Activated CD4-positive, alpha-beta memory T cell treated with anti-CD3 and anti-CD28 coated beads, Interleukin-2, amount 10 ng/mL, durations not matched to agents 7 days and 5 days (primary cell): Measurements from ENCODE around the gene TMPRSS9. TPM values are rescaled to one million over a fixed set of nuclear protein-coding genes. Genes with fewer than 3 reads are reported as not detected.

ENCODE experiments used
- CTCF ChIA-PET: fragments of 350-600 bp; sonication (Branson Sonifier 250); formaldehyde crosslinking; loops from one replicate; lab custom pipeline; 2021; ENCODE audit warnings: antibody characterized with exemption, inconsistent platforms; lab: Charles Lee
- POLR2A ChIA-PET: fragments of 350-600 bp; sonication (Branson Sonifier 250); formaldehyde crosslinking; loops from one replicate; lab custom pipeline; 2021; ENCODE audit warnings: antibody characterized with exemption; lab: Charles Lee
- DNase-seq: peaks from one replicate; pipeline ENCODE4 v3.0.0-alpha.2; 2020
- H3K27ac Mint-ChIP-seq: one replicate; pipeline ENCODE4 v1.8.0; 2021; ENCODE audit warnings: mild to moderate bottlenecking, mixed read lengths
- H3K27me3 Mint-ChIP-seq: one replicate; pipeline ENCODE4 v1.8.0; 2021; ENCODE audit warnings: mixed read lengths
- H3K36me3 Mint-ChIP-seq: one replicate; pipeline ENCODE4 v1.8.0; 2021; ENCODE audit warnings: low read depth, mixed read lengths
- H3K4me1 Mint-ChIP-seq: one replicate; pipeline ENCODE4 v1.8.0; 2021; ENCODE audit warnings: mixed read lengths
- H3K4me3 Mint-ChIP-seq: one replicate; pipeline ENCODE4 v1.8.0; 2021; ENCODE audit warnings: mild to moderate bottlenecking, mixed read lengths
- H3K9me3 Mint-ChIP-seq: one replicate; pipeline ENCODE4 v1.8.0; 2021; ENCODE audit warnings: mixed read lengths
- total RNA-seq, 2 experiments: library from RNA; stranded (reverse); gene quantifications; one replicate each; pipeline ENCODE4 v1.2.3, GENCODE V29; 2021

Gene TMPRSS9
- total RNA-seq, 2 experiments from 2014 or later, result not detected

- peaks cover 29% of the 10 kb centered on the region for H3K36me3 Mint-ChIP-seq
- H3K9me3 Mint-ChIP-seq, result no peaks in the 10 kb centered on the region
- peak overlapping the region; percentile 84 for H3K4me3 Mint-ChIP-seq
- DNase-seq, result peak; percentile 49
- peak overlapping the region; percentile 85 for H3K27ac Mint-ChIP-seq
- ChIA-PET POLR2A (interaction anchor here (0.8 to 3.2 kb wide), 20 partner anchors 10 to 275 kb away, joined by 3 to 24 read pairs (median 4); partner anchors contain the start of genes AP3D1, GADD45B, LMNB2 and LSM7), CTCF (interaction anchor here (0.8 to 2.3 kb wide), 9 partner anchors 12 to 222 kb away, joined by 3 to 15 read pairs (median 3); no protein-coding TSS in a partner anchor)
- peaks cover 17% of the 10 kb centered on the region for H3K4me1 Mint-ChIP-seq
- H3K27me3 Mint-ChIP-seq, result no peaks in the 10 kb centered on the region
These were observed 66.8 kb downstream of the TMPRSS9 start for GRCh38 chr19:2426611-2427428.

- CTCF ChIA-PET, result interaction anchor here (0.8 to 2.3 kb wide), 10 partner anchors 11 to 221 kb away, joined by 3 to 15 read pairs (median 3); partner anchors contain the start of gene LSM7
- H3K36me3 Mint-ChIP-seq, result peaks cover 33% of the 10 kb centered on the region
- H3K27ac Mint-ChIP-seq, result peak within 1 kb of the TSS; percentile 85
- H3K4me3 Mint-ChIP-seq, result peak within 1 kb of the TSS; percentile 84
- H3K9me3 Mint-ChIP-seq, result no peaks in the 10 kb centered on the region
- no peaks in the 10 kb centered on the region for H3K27me3 Mint-ChIP-seq
- peaks cover 17% of the 10 kb centered on the region for H3K4me1 Mint-ChIP-seq
- POLR2A ChIA-PET, result interaction anchor here (0.8 to 3.2 kb wide), 21 partner anchors 9 to 276 kb away, joined by 3 to 24 read pairs (median 4); partner anchors contain the start of genes AP3D1, GADD45B, LMNB2 and LSM7
- DNase-seq, result peak; percentile 97
These were observed 67.6 kb downstream of the TMPRSS9 start, which contains the start of gene TIMM13 for GRCh38 chr19:2427429-2428320. Gene TIMM13 (minus strand): TSS chr19:2427586. CDS start chr19:2427533, 53 bp downstream.

- Mint-ChIP-seq H3K27me3 (no peaks in the 10 kb centered on the region), H3K36me3 (peaks cover 33% of the 10 kb centered on the region), H3K4me3 (no peak overlapping the region), H3K27ac (peak overlapping the region; percentile 85), H3K4me1 (peaks cover 17% of the 10 kb centered on the region), H3K9me3 (no peaks in the 10 kb centered on the region)
- no peak for DNase-seq
- ChIA-PET POLR2A (interaction anchor here (0.8 to 3.2 kb wide), 18 partner anchors 8 to 257 kb away, joined by 3 to 24 read pairs (median 4); partner anchors contain the start of genes GADD45B, LMNB2 and LSM7), CTCF (interaction anchor here (0.9 to 2.3 kb wide), 7 partner anchors 11 to 220 kb away, joined by 3 to 15 read pairs (median 3); partner anchors contain the start of gene LSM7)
These were observed 68.2 kb downstream of the TMPRSS9 start for GRCh38 chr19:2428321-2428690.

GRCh38 chr19:2428756-2429711 is 69.0 kb downstream of the TMPRSS9 start:
- no peak for DNase-seq
- CTCF ChIA-PET, result interaction anchor here (2.3 kb wide), 1 partner anchor 182 kb away, joined by 15 read pairs; no protein-coding TSS in a partner anchor
- H3K4me3 Mint-ChIP-seq, result no peak overlapping the region
- no peaks in the 10 kb centered on the region for H3K27me3 Mint-ChIP-seq
- H3K36me3 Mint-ChIP-seq, result peaks cover 37% of the 10 kb centered on the region
- POLR2A ChIA-PET, result interaction anchor here (1.5 to 3.2 kb wide), 4 partner anchors 15 to 101 kb away, joined by 4 to 24 read pairs (median 12); partner anchors contain the start of genes GADD45B, LMNB2 and LSM7
- H3K27ac Mint-ChIP-seq, result no peak overlapping the region
- H3K4me1 Mint-ChIP-seq, result peaks cover 17% of the 10 kb centered on the region
- H3K9me3 Mint-ChIP-seq, result no peaks in the 10 kb centered on the region

- Mint-ChIP-seq H3K9me3 (no peaks in the 10 kb centered on the region), H3K36me3 (peaks cover 41% of the 10 kb centered on the region), H3K4me3 (no peak overlapping the region), H3K27ac (no peak overlapping the region), H3K4me1 (peaks cover 17% of the 10 kb centered on the region), H3K27me3 (no peaks in the 10 kb centered on the region)
- CTCF ChIA-PET, result no interaction called here
- no peak for DNase-seq
- POLR2A ChIA-PET, result no interaction called here
These were observed 70.0 kb downstream of the TMPRSS9 start for GRCh38 chr19:2429917-2430535.

GRCh38 chr19:2431318-2432055 is 71.4 kb downstream of the TMPRSS9 start:
- POLR2A ChIA-PET, result no interaction called here
- CTCF ChIA-PET, result no interaction called here
- Mint-ChIP-seq H3K9me3 (no peaks in the 10 kb centered on the region), H3K36me3 (peaks cover 46% of the 10 kb centered on the region), H3K4me1 (peaks cover 10% of the 10 kb centered on the region), H3K27ac (no peak overlapping the region), H3K27me3 (no peaks in the 10 kb centered on the region), H3K4me3 (no peak overlapping the region)
- DNase-seq, result no peak

GRCh38 chr19:2432131-2432848 is 72.2 kb downstream of the TMPRSS9 start:
- CTCF ChIA-PET, result no interaction called here
- Mint-ChIP-seq H3K36me3 (peaks cover 44% of the 10 kb centered on the region), H3K4me1 (peaks cover 7% of the 10 kb centered on the region), H3K27ac (no peak overlapping the region), H3K27me3 (no peaks in the 10 kb centered on the region), H3K4me3 (no peak overlapping the region), H3K9me3 (no peaks in the 10 kb centered on the region)
- no peak for DNase-seq
- POLR2A ChIA-PET, result no interaction called here

GRCh38 chr19:2433854-2434253 is 73.8 kb downstream of the TMPRSS9 start:
- DNase-seq, result no peak
- no peaks in the 10 kb centered on the region for H3K4me1 Mint-ChIP-seq
- H3K27me3 Mint-ChIP-seq, result no peaks in the 10 kb centered on the region
- POLR2A ChIA-PET, result no interaction called here
- CTCF ChIA-PET, result no interaction called here
- peaks cover 44% of the 10 kb centered on the region for H3K36me3 Mint-ChIP-seq
- no peak overlapping the region for H3K4me3 Mint-ChIP-seq
- H3K27ac Mint-ChIP-seq, result no peak overlapping the region
- H3K9me3 Mint-ChIP-seq, result no peaks in the 10 kb centered on the region

GRCh38 chr19:2434267-2434666 is 74.2 kb downstream of the TMPRSS9 start:
- no peaks in the 10 kb centered on the region for H3K4me1 Mint-ChIP-seq
- no peak overlapping the region for H3K27ac Mint-ChIP-seq
- H3K9me3 Mint-ChIP-seq, result no peaks in the 10 kb centered on the region
- CTCF ChIA-PET, result no interaction called here
- H3K27me3 Mint-ChIP-seq, result no peaks in the 10 kb centered on the region
- DNase-seq, result no peak
- no peak overlapping the region for H3K4me3 Mint-ChIP-seq
- POLR2A ChIA-PET, result no interaction called here
- peaks cover 41% of the 10 kb centered on the region for H3K36me3 Mint-ChIP-seq

- Mint-ChIP-seq H3K4me3 (no peak overlapping the region), H3K27ac (no peak overlapping the region), H3K9me3 (no peaks in the 10 kb centered on the region), H3K27me3 (no peaks in the 10 kb centered on the region), H3K36me3 (peaks cover 39% of the 10 kb centered on the region), H3K4me1 (no peaks in the 10 kb centered on the region)
- DNase-seq, result no peak
- ChIA-PET CTCF (no interaction called here), POLR2A (no interaction called here)
These were observed 74.7 kb downstream of the TMPRSS9 start for GRCh38 chr19:2434721-2435265.
